HCT116 (cell line): ENCODE measurements around the gene GRIK4. TPM values are rescaled to one million over a fixed set of nuclear protein-coding genes. Genes with fewer than 3 reads are reported as not detected.

Experiments used
- ATAC-seq: fragments of 200-7000 bp; cut with Tn5 transposase; 2 replicates; pipeline ENCODE4 v1.9.1; 2020; ENCODE audit warnings: mild to moderate bottlenecking, moderate library complexity
- BruUV-seq: library from RNA; stranded (reverse); fragments of 400-500 nt; replicated peaks from 2 replicates; lab custom pipeline; 2021; lab: Mats Ljungman, UMichigan
- CTCF ChIA-PET: fragments of 300-600 bp; sonication (Branson Sonifier 250); formaldehyde crosslinking; loops from one replicate; lab custom pipeline; 2021; ENCODE audit warnings: antibody characterized with exemption; lab: Charles Lee
- POLR2A ChIA-PET: fragments of 300-600, 350-600 bp; sonication (Branson Sonifier 250); formaldehyde crosslinking; loops from one replicate; lab custom pipeline; 2021; ENCODE audit warnings: antibody characterized with exemption; lab: Charles Lee
- RAD21 ChIA-PET, 2 experiments: fragments of 300-600 bp; sonication (Branson Sonifier 250); formaldehyde crosslinking; loops; one replicate each; lab custom pipeline; 2023; ENCODE audit warnings: low total read pairs in 2 of 2; ENCODE audit not compliant: uncharacterized antibody in 2 of 2, unreplicated experiment in 2 of 2, low non-redundant PET in 1 of 2; lab: Charles Lee
- DNase-seq: peaks from one replicate; pipeline ENCODE4 v3.0.0-alpha.2; 2010; ENCODE audit warnings: low read depth, low spot score
- H2AFZ ChIP-seq: fragments of 200-600 bp; shearing (Covaris generic), sonication (generic); 2 replicates; pipeline ENCODE4 v1.6.1; 2017; ENCODE audit warnings: low read depth, mixed run types, mixed read lengths, antibody characterized with exemption, low read length; ENCODE audit not compliant: poor library complexity, severe bottlenecking
- H3K27ac ChIP-seq: 2 replicates; pipeline ENCODE4 v1.5.1; 2012; ENCODE audit warnings: low read depth, low read length
- H3K27me3 ChIP-seq: fragments of 200-600 bp; sonication (generic); 2 replicates; pipeline ENCODE4 v1.6.1; 2016; ENCODE audit warnings: mixed run types, low read length, mixed read lengths; ENCODE audit not compliant: insufficient read depth
- H3K36me3 ChIP-seq, 2 experiments: fragments of 200-500 bp in 1 of 2; fragments of 200-600 bp in 1 of 2; sonication (Bioruptor generic) in 1 of 2; sonication (generic) in 1 of 2; 2 replicates each; pipeline versions ENCODE4 v1.5.1 to v1.6.1; 2014 to 2016; ENCODE audit warnings: low read length in 2 of 2, inconsistent platforms in 1 of 2, mixed read lengths in 1 of 2, mixed run types in 1 of 2; ENCODE audit not compliant: insufficient read depth in 2 of 2, control insufficient read depth in 1 of 2
- H3K4me1 ChIP-seq, 2 experiments: fragments of 200-600 bp in 1 of 2; sonication (generic) in 1 of 2; 2 replicates each; pipeline versions ENCODE4 v1.5.1 to v1.6.1; 2012 to 2017; ENCODE audit warnings: low read length in 2 of 2, inconsistent platforms in 1 of 2, mild to moderate bottlenecking in 1 of 2, mixed read lengths in 1 of 2, mixed run types in 1 of 2, moderate library complexity in 1 of 2; ENCODE audit not compliant: insufficient read depth in 2 of 2, control insufficient read depth in 1 of 2
- H3K4me2 ChIP-seq: fragments of 200-600 bp; sonication (generic); 2 replicates; pipeline ENCODE4 v1.6.1; 2017; ENCODE audit warnings: mixed run types, low read length, mixed read lengths
- H3K4me3 ChIP-seq, 2 experiments: fragments of 200-600 bp in 1 of 2; sonication (generic) in 1 of 2; replicated peaks in 1 of 2; 2 replicates each; pipeline ENCODE4 v1.5.1; 2011 to 2016; ENCODE audit warnings: low read length in 2 of 2, control low read depth in 1 of 2, low read depth in 1 of 2, mild to moderate bottlenecking in 1 of 2, mixed read lengths in 1 of 2, mixed run types in 1 of 2
- H3K79me2 ChIP-seq: fragments of 200-600 bp; sonication (generic); 2 replicates; pipeline ENCODE4 v1.6.1; 2017; ENCODE audit warnings: mild to moderate bottlenecking, mixed run types, low read length, moderate library complexity, mixed read lengths; ENCODE audit not compliant: insufficient read depth
- H3K9ac ChIP-seq: fragments of 200-600 bp; sonication (generic); 2 replicates; pipeline ENCODE4 v1.6.1; 2016; ENCODE audit warnings: low read length, mixed read lengths
- H3K9me2 ChIP-seq: fragments of 200-600 bp; sonication (generic), shearing (Covaris generic); 2 replicates; pipeline ENCODE4 v1.6.1; 2017; ENCODE audit warnings: mixed run types, mild to moderate bottlenecking, moderate library complexity; ENCODE audit not compliant: insufficient read depth
- H3K9me3 ChIP-seq, 2 experiments: fragments of 200-500 bp in 1 of 2; fragments of 200-600 bp in 1 of 2; sonication (Bioruptor generic) in 1 of 2; sonication (generic) in 1 of 2; 2 replicates each; pipeline ENCODE4 v1.6.1; 2014 to 2017; ENCODE audit warnings: low read length in 2 of 2, mixed read lengths in 2 of 2, inconsistent platforms in 1 of 2, low read depth in 1 of 2, mild to moderate bottlenecking in 1 of 2, mixed run types in 1 of 2, moderate library complexity in 1 of 2; ENCODE audit not compliant: control insufficient read depth in 1 of 2, insufficient read depth in 1 of 2
- H4K20me1 ChIP-seq: fragments of 200-600 bp; sonication (generic), shearing (Covaris generic); 2 replicates; pipeline ENCODE4 v1.6.1; 2017; ENCODE audit warnings: mixed run types, mild to moderate bottlenecking, moderate library complexity; ENCODE audit not compliant: insufficient read depth
- CEBPB ChIP-seq: IDR thresholded peaks from 2 replicates; pipeline ENCODE4 v1.6.1; 2012; ENCODE audit warnings: low read depth
- CTCF ChIP-seq, 3 experiments: fragments of 200-600 bp in 1 of 3; sonication (generic) in 1 of 3; IDR thresholded peaks in 2 of 3; conservative IDR thresholded peaks in 1 of 3; 2 replicates each; pipeline ENCODE4 v1.5.1; 2012 to 2017; ENCODE audit warnings: low read depth in 2 of 3, low read length in 2 of 3, antibody characterized with exemption in 1 of 3, borderline replicate concordance in 1 of 3, control low read depth in 1 of 3, mild to moderate bottlenecking in 1 of 3, mixed read lengths in 1 of 3, mixed run types in 1 of 3, moderate library complexity in 1 of 3; ENCODE audit not compliant: insufficient read depth in 1 of 3
- EGR1 ChIP-seq: IDR thresholded peaks from 2 replicates; pipeline ENCODE4 v1.6.1; 2012; ENCODE audit warnings: low read depth
- ELF1 ChIP-seq: IDR thresholded peaks from 2 replicates; pipeline ENCODE4 v1.6.1; 2012; ENCODE audit warnings: low read depth, borderline replicate concordance
- EZH2 ChIP-seq: fragments of 200-600 bp; sonication (generic); IDR thresholded peaks from 2 replicates; pipeline ENCODE4 v1.6.1; 2017; ENCODE audit warnings: antibody characterized with exemption, mixed run types
- FOSL1 ChIP-seq: IDR thresholded peaks from 2 replicates; pipeline ENCODE4 v1.6.1; 2012; ENCODE audit warnings: low read depth
- MAX ChIP-seq: IDR thresholded peaks from 2 replicates; pipeline ENCODE4 v1.6.1; 2012
- POLR2A ChIP-seq: IDR thresholded peaks from 2 replicates; pipeline ENCODE4 v1.7.0; 2011; ENCODE audit warnings: borderline replicate concordance; ENCODE audit not compliant: insufficient read depth, insufficient read length; ENCODE audit errors: extremely low read depth
- REST ChIP-seq: IDR thresholded peaks from 2 replicates; pipeline ENCODE4 v1.6.1; 2012; ENCODE audit warnings: low read depth
- SIN3A ChIP-seq: IDR thresholded peaks from 2 replicates; pipeline ENCODE4 v1.6.1; 2012; ENCODE audit warnings: low read depth
- SP1 ChIP-seq: IDR thresholded peaks from 2 replicates; pipeline ENCODE4 v1.6.1; 2012; ENCODE audit warnings: low read depth
- TCF7L2 ChIP-seq: IDR thresholded peaks from 2 replicates; pipeline ENCODE4 v1.7.0; 2011; ENCODE audit warnings: borderline replicate concordance, inconsistent platforms; ENCODE audit not compliant: insufficient read depth, insufficient read length; ENCODE audit errors: extremely low read depth
- YY1 ChIP-seq: IDR thresholded peaks from 2 replicates; pipeline ENCODE4 v1.6.1; 2011; ENCODE audit warnings: low read length, low read depth, moderate library complexity, mild to moderate bottlenecking; ENCODE audit not compliant: insufficient replicate concordance; ENCODE audit errors: extremely low read depth
- ZBTB33 ChIP-seq: IDR thresholded peaks from 2 replicates; pipeline ENCODE4 v1.6.1; 2011; ENCODE audit warnings: mild to moderate bottlenecking, low read length, moderate library complexity; ENCODE audit not compliant: insufficient replicate concordance; ENCODE audit errors: extremely low read depth
- ZFX ChIP-seq: fragments of 450-650 bp; IDR thresholded peaks from 2 replicates; pipeline ENCODE4 v1.6.1; 2017
- intact Hi-C: fragments of 100-400 bp; cut with micrococcal nuclease; formaldehyde crosslinking; loops from 2 replicates; pipeline ENCODE4 v1.10.0; 2022
- total RNA-seq: library from RNA; stranded (reverse); gene quantifications from one replicate; pipeline ENCODE4 v1.2.1, GENCODE V29; 2021; ENCODE audit not compliant: unreplicated experiment

The GRIK4 gene
- total RNA-seq, 1 experiment from 2014 or later = 0.52 TPM

GRCh38 chr11:120682332-120682649 is 170.7 kb downstream of the GRIK4 start:
- intact Hi-C loops = loop anchor here (10.0 kb wide), 3 partner anchors 273 to 433 kb away; partner anchors contain the start of gene ARHGEF12
- POLR2A ChIA-PET = no interaction called here
- CTCF ChIA-PET = no interaction called here

More at GRCh38 chr11:120682332-120682649, 170.7 kb downstream of the GRIK4 start:
- H3K9me2 ChIP-seq = no peaks in the 10 kb centered on the region
- no peaks in the 10 kb centered on the region for H3K4me1 ChIP-seq
- H3K36me3 ChIP-seq = no peaks in the 10 kb centered on the region
- no peak overlapping the region for H3K4me3 ChIP-seq
- no peak overlapping the region for H3K27ac ChIP-seq
- H4K20me1 ChIP-seq = no peaks in the 10 kb centered on the region
- no peaks in the 10 kb centered on the region for H3K79me2 ChIP-seq
- no TSS peak for BruUV-seq
- H3K9ac ChIP-seq = no peak overlapping the region
- H3K4me2 ChIP-seq = no peak overlapping the region
- no peak for TF ChIP-seq TCF7L2
- no peak for TF ChIP-seq ELF1
- TF ChIP-seq FOSL1 = no peak
- no peak for TF ChIP-seq EGR1
- TF ChIP-seq CEBPB = no peak
- no peak for TF ChIP-seq ZFX
- TF ChIP-seq ZBTB33 = no peak
- TF ChIP-seq EZH2 = no peak
- no peak for TF ChIP-seq MAX
- no peak for TF ChIP-seq YY1
- TF ChIP-seq SIN3A = no peak
- no peak for TF ChIP-seq SP1
- no peak for TF ChIP-seq REST
- TF ChIP-seq POLR2A = no peak
- no peak for TF ChIP-seq CTCF (IDR thresholded peaks at IDR 0.05 in 2 of 3, conservative IDR thresholded peaks at IDR 0.05 in 1 of 3; ENCODE audit: borderline replicate concordance in 1 of 3, insufficient read depth in 1 of 3, low read depth in 2 of 3, low read length in 2 of 3)
- DNase-seq (no peak), ATAC-seq (no peak)
- RAD21 ChIA-PET = no interaction called here
- no peaks in the 10 kb centered on the region for H3K9me3 ChIP-seq
- H3K27me3 ChIP-seq = no peaks in the 10 kb centered on the region; the same call in 1 of the 2 replicates
- no peak overlapping the region for H2AFZ ChIP-seq
